Spleen (tissue), 11 donors: ENCODE results near the gene SNAPC2. TPM values are rescaled to one million over a fixed set of nuclear protein-coding genes. Genes with fewer than 3 reads are reported as not detected.

Experiments used
- DNase-seq: peaks from one replicate; pipeline ENCODE4 v3.0.0-alpha.2; 2020
- H3K27ac ChIP-seq, 8 donors: fragments of 200-600 bp; sonication (generic) in 7 of 8; 1 replicate in 4 of 8; 2 replicates in 4 of 8; pipeline versions ENCODE4 v1.5.0 to v1.8.0; 2016 to 2021; ENCODE audit warnings: inconsistent platforms in 4 of 8, mild to moderate bottlenecking in 4 of 8, moderate library complexity in 1 of 8
- H3K27me3 ChIP-seq, 7 donors: fragments of 200-600 bp; sonication (generic) in 6 of 7; replicated peaks in 1 of 7; 1 replicate in 4 of 7; 2 replicates in 3 of 7; pipeline versions ENCODE4 v1.5.0 to v1.8.0; 2016 to 2021; ENCODE audit warnings: inconsistent platforms in 3 of 7, mild to moderate bottlenecking in 1 of 7
- H3K36me3 ChIP-seq, 6 donors: fragments of 200-600 bp; sonication (generic) in 5 of 6; 1 replicate in 4 of 6; 2 replicates in 2 of 6; pipeline versions ENCODE4 v1.5.0 to v1.8.0; 2016 to 2021; ENCODE audit warnings: inconsistent platforms in 2 of 6
- H3K4me1 ChIP-seq, 6 donors: fragments of 200-600 bp; sonication (generic) in 5 of 6; 1 replicate in 3 of 6; 2 replicates in 3 of 6; pipeline versions ENCODE4 v1.5.0 to v1.8.0; 2016 to 2021; ENCODE audit warnings: inconsistent platforms in 3 of 6
- H3K4me3 ChIP-seq, 8 donors: fragments of 200-600 bp; sonication (generic) in 7 of 8; 1 replicate in 4 of 8; 2 replicates in 4 of 8; pipeline versions ENCODE4 v1.5.0 to v1.8.0; 2016 to 2021; ENCODE audit warnings: inconsistent platforms in 4 of 8, mild to moderate bottlenecking in 4 of 8, moderate library complexity in 2 of 8
- H3K9me3 ChIP-seq, 8 donors: fragments of 200-600 bp; sonication (generic) in 7 of 8; 1 replicate in 4 of 8; 2 replicates in 4 of 8; pipeline versions ENCODE4 v1.5.0 to v1.8.0; 2016 to 2021; ENCODE audit warnings: inconsistent platforms in 4 of 8
- POLR2A ChIP-seq, 3 donors: fragments of 450-650 bp; IDR thresholded peaks; one replicate each; pipeline ENCODE4 v1.5.1; 2017; ENCODE audit warnings: antibody characterized with exemption in 3 of 3, mild to moderate bottlenecking in 1 of 3
- POLR2AphosphoS5 ChIP-seq, 3 donors: sonication (generic); formaldehyde crosslinking; IDR thresholded peaks; one replicate each; pipeline ENCODE4 v1.5.1; 2017; ENCODE audit warnings: antibody characterized with exemption in 3 of 3
- WGBS, 5 donors: extraction: QIAGEN DNeasy Blood & Tissue Kit in 3 of 5; methylation state at CpG; one replicate each; pipeline versions ENCODE4 v1.1.5 to v1.1.7; 2013 to 2018; 5-methylcytosine and 5-hydroxymethylcytosine counted together
- intact Hi-C: fragments of 100-400 bp; cut with DNase I; formaldehyde crosslinking; loops from one replicate; pipeline ENCODE4 v1.15.0; 2023; ENCODE audit warnings: low total_unique reads
- polyA plus RNA-seq, 3 donors: library from polyadenylated mRNA; stranded (reverse); fragments of 200-250 nt; gene quantifications; one replicate each; pipeline ENCODE4 v1.2.1, GENCODE V29; 2013
- total RNA-seq, 7 donors: library from RNA; depleted of rRNA in 3 of 7; stranded (reverse); fragments of >200 nt in 3 of 7; fragmentation: NEBNext Ultra II Directional in 4 of 7; extraction: Animal tissue kit (Norgen Biotek cat#: 25700) in 4 of 7; gene quantifications; one replicate each; pipeline versions ENCODE4 v1.1.0 to v1.2.1, GENCODE V29; 2016 to 2021
- TF ChIP-seq, protein P1 (sequence below), 11 experiments: fragments of 200-600 bp in 7 of 11; fragments of 450-650 bp in 4 of 11; sonication (generic) in 4 of 11; IDR thresholded peaks in 8 of 11; conservative IDR thresholded peaks in 3 of 11; 1 replicate in 7 of 11; 2 replicates in 4 of 11; pipeline versions ENCODE4 v1.4.0 to v1.8.0; 2016 to 2021; ENCODE audit warnings: antibody characterized with exemption in 11 of 11, inconsistent platforms in 4 of 11, mild to moderate bottlenecking in 1 of 11
- donor health status: healthy with polysubstance abuse.
- donor health status: DM: no; HTN: no; CAD: no; lungs with moderate emphysema.
- donor health status: DM: no; HTN: no; CAD: no.
- donor health status: Bipolar disorder and iron deficiency.
- donor health status: healthy.
- donor health status: DM: no; HTN: no; CAD: no.
- donor health status: DM: yes; HTN: yes; CAD: no.

Gene SNAPC2
- total and polyA plus RNA-seq, 10 donors: 13.1 to 23.9 (median 18.5) TPM

DNA sequence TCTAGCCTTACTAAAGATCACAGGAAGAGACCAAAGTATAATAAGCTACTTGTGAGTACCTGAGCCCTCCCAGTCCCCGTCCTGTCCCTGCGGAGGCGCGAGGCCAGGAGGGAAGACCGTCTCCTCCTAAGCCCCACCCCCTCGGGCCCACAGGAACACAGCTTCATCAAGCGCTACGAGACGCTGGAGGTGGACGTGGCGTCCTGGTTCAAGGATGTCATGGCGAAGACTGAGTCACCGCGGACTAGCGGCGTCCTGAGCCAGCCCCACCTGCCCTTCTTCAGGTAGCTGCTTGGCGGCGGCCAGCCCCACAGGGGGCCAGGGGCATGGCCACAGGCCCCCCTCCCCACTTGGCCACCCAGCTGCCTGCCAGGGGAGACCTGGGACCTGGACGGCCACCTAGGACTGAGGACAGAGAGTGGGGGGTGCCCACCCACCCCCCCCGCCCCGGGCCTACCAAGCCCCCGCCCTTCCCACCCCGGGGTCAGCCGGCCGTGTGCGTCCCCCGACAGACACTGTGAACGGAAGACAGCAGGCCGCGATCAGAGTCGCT lies 7.9 kb upstream of the SNAPC2 start:
- Histone ChIP-seq H3K4me1 (peaks cover 12 to 66% (median 37%) of the 10 kb centered on the region in 6 donors), H3K4me3 (no peak overlapping the region), H3K36me3 (peaks cover 0 to 66% (median 39%) of the 10 kb centered on the region in 6 donors), H3K9me3 (no peaks in the 10 kb centered on the region), H3K27me3 (peaks cover 0 to 34% (median 32%) of the 10 kb centered on the region in 7 donors), H3K27ac (no peak overlapping the region)
- DNase-seq: peak; percentile 73
- TF ChIP-seq POLR2AphosphoS5 (IDR thresholded peaks at IDR 0.05): no peak
- TF ChIP-seq, protein P1, sequence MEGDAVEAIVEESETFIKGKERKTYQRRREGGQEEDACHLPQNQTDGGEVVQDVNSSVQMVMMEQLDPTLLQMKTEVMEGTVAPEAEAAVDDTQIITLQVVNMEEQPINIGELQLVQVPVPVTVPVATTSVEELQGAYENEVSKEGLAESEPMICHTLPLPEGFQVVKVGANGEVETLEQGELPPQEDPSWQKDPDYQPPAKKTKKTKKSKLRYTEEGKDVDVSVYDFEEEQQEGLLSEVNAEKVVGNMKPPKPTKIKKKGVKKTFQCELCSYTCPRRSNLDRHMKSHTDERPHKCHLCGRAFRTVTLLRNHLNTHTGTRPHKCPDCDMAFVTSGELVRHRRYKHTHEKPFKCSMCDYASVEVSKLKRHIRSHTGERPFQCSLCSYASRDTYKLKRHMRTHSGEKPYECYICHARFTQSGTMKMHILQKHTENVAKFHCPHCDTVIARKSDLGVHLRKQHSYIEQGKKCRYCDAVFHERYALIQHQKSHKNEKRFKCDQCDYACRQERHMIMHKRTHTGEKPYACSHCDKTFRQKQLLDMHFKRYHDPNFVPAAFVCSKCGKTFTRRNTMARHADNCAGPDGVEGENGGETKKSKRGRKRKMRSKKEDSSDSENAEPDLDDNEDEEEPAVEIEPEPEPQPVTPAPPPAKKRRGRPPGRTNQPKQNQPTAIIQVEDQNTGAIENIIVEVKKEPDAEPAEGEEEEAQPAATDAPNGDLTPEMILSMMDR (IDR thresholded peaks at IDR 0.05 in 8 of 11, conservative IDR thresholded peaks at IDR 0.05 in 3 of 11): no peak
- no peak for TF ChIP-seq POLR2A (IDR thresholded peaks at IDR 0.05)
- 91 to 93% (median 93%) methylated on average over 20 to 31 of the region's 31 CpGs for WGBS, 5 donors
- intact Hi-C loops: no loop called here

GRCh38 chr19:7912697-7913564 lies 7.2 kb upstream of the SNAPC2 start:
- Histone ChIP-seq H3K4me3 (no peak overlapping the region), H3K36me3 (peaks cover 0 to 61% (median 39%) of the 10 kb centered on the region in 6 donors), H3K27ac (no peak overlapping the region), H3K9me3 (no peaks in the 10 kb centered on the region), H3K27me3 (peaks cover 0 to 41% (median 39%) of the 10 kb centered on the region in 7 donors), H3K4me1 (peaks cover 19 to 66% (median 40%) of the 10 kb centered on the region in 6 donors)
- TF ChIP-seq POLR2AphosphoS5 (IDR thresholded peaks at IDR 0.05) (peak in 1 of 3 donors; percentile 57), POLR2A (IDR thresholded peaks at IDR 0.05) (no peak)
- TF ChIP-seq, protein P1 (IDR thresholded peaks at IDR 0.05 in 8 of 11, conservative IDR thresholded peaks at IDR 0.05 in 3 of 11): no peak
- WGBS, 5 donors: 93 to 96% (median 94%) methylated on average over 36 to 39 of the region's 39 CpGs
- intact Hi-C loops: no loop called here
- DNase-seq: peak; percentile 74

DNA sequence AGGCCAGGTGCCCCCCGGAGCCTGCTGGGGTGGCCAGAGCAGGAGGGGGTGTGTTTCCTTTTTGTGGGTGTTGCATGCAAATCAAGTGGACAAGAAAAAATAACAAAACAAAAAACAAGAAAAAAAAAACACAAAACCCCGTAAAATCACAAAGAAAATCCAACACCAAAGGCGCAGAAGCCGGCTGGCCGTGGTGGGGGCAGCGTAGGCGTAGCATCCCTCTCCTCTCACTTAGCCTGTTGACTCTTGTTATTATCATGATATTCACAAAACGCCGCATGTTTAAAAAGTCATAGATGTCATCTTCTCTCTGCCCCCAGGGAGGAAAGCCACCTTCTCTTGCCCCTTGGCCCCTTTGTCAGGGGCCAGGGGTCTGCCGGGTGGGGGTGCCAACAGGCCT lies 6.5 kb upstream of the SNAPC2 start:
- Histone ChIP-seq H3K4me1 (peaks cover 20 to 66% (median 42%) of the 10 kb centered on the region in 6 donors), H3K36me3 (peaks cover 0 to 54% (median 39%) of the 10 kb centered on the region in 6 donors), H3K9me3 (no peaks in the 10 kb centered on the region), H3K4me3 (no peak overlapping the region), H3K27ac (no peak overlapping the region), H3K27me3 (peaks cover 0 to 49% (median 46%) of the 10 kb centered on the region in 7 donors)
- no peak for DNase-seq
- 80 to 94% (median 88%) methylated on average over 10 of the region's 10 CpGs for WGBS, 5 donors
- TF ChIP-seq POLR2A (IDR thresholded peaks at IDR 0.05) (no peak), POLR2AphosphoS5 (IDR thresholded peaks at IDR 0.05) (no peak)
- TF ChIP-seq, protein P1 (IDR thresholded peaks at IDR 0.05 in 8 of 11, conservative IDR thresholded peaks at IDR 0.05 in 3 of 11): no peak
- intact Hi-C loops: no loop called here

DNA sequence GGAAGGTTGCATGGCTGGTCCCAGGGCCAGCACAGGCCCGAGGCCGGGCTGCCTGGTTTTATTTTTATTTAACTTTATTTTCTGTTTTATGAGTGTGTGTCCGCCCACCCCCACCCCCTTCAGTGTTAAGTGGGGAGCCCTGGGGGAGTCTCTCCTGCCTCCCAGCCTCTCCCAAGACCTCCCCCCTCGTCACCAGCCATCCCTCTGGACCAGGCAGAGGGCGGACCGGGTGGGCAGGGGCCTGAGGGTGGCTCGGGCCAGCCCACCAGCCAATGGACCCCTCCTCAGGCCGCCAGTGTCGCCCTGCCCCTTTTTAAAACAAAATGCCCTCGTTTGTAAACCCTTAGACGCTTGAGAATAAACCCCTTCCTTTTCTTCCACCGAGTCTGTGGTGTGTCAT lies 6.0 kb upstream of the SNAPC2 start:
- TF ChIP-seq POLR2A (IDR thresholded peaks at IDR 0.05) (no peak), POLR2AphosphoS5 (IDR thresholded peaks at IDR 0.05) (no peak)
- TF ChIP-seq, protein P1 (IDR thresholded peaks at IDR 0.05 in 8 of 11, conservative IDR thresholded peaks at IDR 0.05 in 3 of 11): no peak
- H3K4me1 ChIP-seq: peaks cover 20 to 66% (median 39%) of the 10 kb centered on the region in 6 donors
- peaks cover 0 to 50% (median 37%) of the 10 kb centered on the region in 6 donors for H3K36me3 ChIP-seq
- H3K27me3 ChIP-seq: peaks cover 0 to 53% (median 51%) of the 10 kb centered on the region in 7 donors
- no peak for DNase-seq
- H3K4me3 ChIP-seq: no peak overlapping the region
- 68 to 84% (median 71%) methylated on average over 12 of the region's 12 CpGs for WGBS, 5 donors
- H3K27ac ChIP-seq: no peak overlapping the region
- no peaks in the 10 kb centered on the region for H3K9me3 ChIP-seq
- intact Hi-C loops: no loop called here
